IMR-90 (cell line): ENCODE measurements around the gene DYSF. TPM values are rescaled to one million over a fixed set of nuclear protein-coding genes. Genes with fewer than 3 reads are reported as not detected.
A peak's percentile ranks its signal among the peaks of the same experiment; 100 is the strongest.

Experiments used
- ATAC-seq: fragments of 200-7000 bp; cut with Tn5 transposase; 2 replicates; pipeline ENCODE4 v1.9.1; 2020; ENCODE audit warnings: low read depth, mild to moderate bottlenecking, moderate library complexity
- BruUV-seq: library from RNA; stranded (reverse); fragments of 400-500 nt; replicated peaks from 2 replicates; lab custom pipeline; 2021; lab: Mats Ljungman, UMichigan
- CTCF ChIA-PET: fragments of 300-600 bp; formaldehyde crosslinking; extraction: SDS; loops from one replicate; lab custom pipeline; 2021; ENCODE audit warnings: antibody characterized with exemption; lab: Yijun Ruan, JAX
- POLR2A ChIA-PET: fragments of 300-600 bp; sonication (Branson Sonifier 250); formaldehyde crosslinking; loops from one replicate; lab custom pipeline; 2022; ENCODE audit warnings: antibody characterized with exemption; ENCODE audit not compliant: unreplicated experiment; lab: Charles Lee
- DNase-seq: peaks from one replicate; pipeline ENCODE4 v3.0.0; 2013
- H2AFZ ChIP-seq: replicated peaks from 2 replicates; pipeline ENCODE3; 2013; ENCODE audit warnings: low read length, mild to moderate bottlenecking; ENCODE audit not compliant: poor library complexity
- H2AK5ac ChIP-seq: 2 replicates; pipeline ENCODE4 v1.6.1; 2013; ENCODE audit warnings: low read depth, low read length, inconsistent platforms
- H2AK9ac ChIP-seq: replicated peaks from 2 replicates; pipeline ENCODE3; 2013; ENCODE audit warnings: mild to moderate bottlenecking, low read depth, low read length, moderate library complexity; ENCODE audit not compliant: poor library complexity
- H2BK120ac ChIP-seq: 2 replicates; pipeline ENCODE4 v1.6.1; 2013; ENCODE audit warnings: low read depth, low read length, inconsistent platforms
- H2BK15ac ChIP-seq: 3 replicates; pipeline ENCODE4 v1.6.1; 2013; ENCODE audit warnings: low read depth, low read length, inconsistent platforms
- H2BK20ac ChIP-seq: 2 replicates; pipeline ENCODE4 v1.6.1; 2013; ENCODE audit warnings: low read depth, mild to moderate bottlenecking, inconsistent platforms, low read length, moderate library complexity
- H2BK5ac ChIP-seq: 2 replicates; pipeline ENCODE4 v1.6.1; 2013; ENCODE audit warnings: mild to moderate bottlenecking, low read depth, low read length, inconsistent platforms; ENCODE audit not compliant: poor library complexity, severe bottlenecking
- H3K14ac ChIP-seq: replicated peaks from 2 replicates; pipeline ENCODE4 v1.6.1; 2013; ENCODE audit warnings: low read depth, low read length, inconsistent platforms
- H3K18ac ChIP-seq: 2 replicates; pipeline ENCODE4 v1.6.1; 2013; ENCODE audit warnings: low read depth, low read length, control low read depth
- H3K23ac ChIP-seq: 2 replicates; pipeline ENCODE4 v1.6.1; 2013; ENCODE audit warnings: low read depth, low read length, inconsistent platforms
- H3K27ac ChIP-seq: 2 replicates; pipeline ENCODE4 v1.5.1; 2013; ENCODE audit warnings: mild to moderate bottlenecking, control low read depth, low read length; ENCODE audit not compliant: insufficient read depth
- H3K27me3 ChIP-seq: 2 replicates; pipeline ENCODE4 v1.6.1; 2013; ENCODE audit warnings: low read length; ENCODE audit not compliant: control insufficient read depth, insufficient read depth
- H3K36me3 ChIP-seq: 2 replicates; pipeline ENCODE4 v1.6.1; 2013; ENCODE audit warnings: low read length, mixed read lengths; ENCODE audit not compliant: control insufficient read depth, insufficient read depth
- H3K4ac ChIP-seq: 2 replicates; pipeline ENCODE4 v1.6.1; 2013; ENCODE audit warnings: low read depth, low read length, inconsistent platforms
- H3K4me1 ChIP-seq: 2 replicates; pipeline ENCODE4 v1.6.1; 2013; ENCODE audit warnings: low read length, mixed read lengths; ENCODE audit not compliant: control insufficient read depth, insufficient read depth
- H3K4me2 ChIP-seq: 2 replicates; pipeline ENCODE4 v1.6.1; 2013; ENCODE audit warnings: low read depth, mild to moderate bottlenecking, control low read depth, low read length, moderate library complexity
- H3K4me3 ChIP-seq: 2 replicates; pipeline ENCODE4 v1.5.1; 2013; ENCODE audit warnings: low read depth, mild to moderate bottlenecking, control low read depth, low read length, moderate library complexity; ENCODE audit not compliant: insufficient read depth
- H3K56ac ChIP-seq: 2 replicates; pipeline ENCODE4 v1.6.1; 2013; ENCODE audit warnings: low read length, inconsistent platforms; ENCODE audit not compliant: insufficient read depth; ENCODE audit errors: extremely low read depth
- H3K79me1 ChIP-seq, 2 experiments: 2 replicates each; pipeline ENCODE4 v1.6.1; 2013; ENCODE audit warnings: low read length in 2 of 2, inconsistent platforms in 1 of 2, low read depth in 1 of 2
- H3K9ac ChIP-seq: 2 replicates; pipeline ENCODE4 v1.6.1; 2013; ENCODE audit warnings: low read depth, low read length, control low read depth
- H3K9me1 ChIP-seq: 2 replicates; pipeline ENCODE4 v1.6.1; 2013; ENCODE audit warnings: low read length, inconsistent platforms; ENCODE audit not compliant: insufficient read depth
- H3K9me3 ChIP-seq: 2 replicates; pipeline ENCODE4 v1.6.1; 2013; ENCODE audit warnings: low read length; ENCODE audit not compliant: control insufficient read depth, insufficient read depth
- H4K20me1 ChIP-seq: 2 replicates; pipeline ENCODE4 v1.6.1; 2013; ENCODE audit warnings: low read length, inconsistent platforms; ENCODE audit not compliant: insufficient read depth
- H4K5ac ChIP-seq: 2 replicates; pipeline ENCODE4 v1.6.1; 2013; ENCODE audit warnings: mild to moderate bottlenecking, low read depth, low read length, control low read depth
- H4K8ac ChIP-seq, 2 experiments: 2 replicates each; pipeline ENCODE4 v1.6.1; 2013; ENCODE audit warnings: low read depth in 2 of 2, low read length in 2 of 2, control low read depth in 1 of 2, inconsistent platforms in 1 of 2
- H4K91ac ChIP-seq: 2 replicates; pipeline ENCODE4 v1.6.1; 2013; ENCODE audit warnings: low read depth, low read length, inconsistent platforms; ENCODE audit not compliant: insufficient read depth
- BHLHE40 ChIP-seq: fragments of 150-350 bp; IDR thresholded peaks from 2 replicates; pipeline ENCODE4 v1.6.1; 2016; ENCODE audit warnings: mild to moderate bottlenecking, low read depth, low read length
- CEBPB ChIP-seq: IDR thresholded peaks from 2 replicates; pipeline ENCODE4 v1.6.1; 2012; ENCODE audit warnings: low read depth, low read length, improper control_type of control experiment
- CHD1 ChIP-seq: IDR thresholded peaks from 2 replicates; pipeline ENCODE4 v1.6.1; 2012; ENCODE audit warnings: low read depth, low read length, improper control_type of control experiment
- MAFK ChIP-seq: IDR thresholded peaks from 2 replicates; pipeline ENCODE4 v1.6.1; 2012; ENCODE audit warnings: low read depth, low read length, improper control_type of control experiment
- RCOR1 ChIP-seq: IDR thresholded peaks from 2 replicates; pipeline ENCODE4 v1.6.1; 2012; ENCODE audit warnings: mild to moderate bottlenecking, low read length, improper control_type of control experiment; ENCODE audit not compliant: insufficient replicate concordance
- SMC3 ChIP-seq: fragments of 150-350 bp; IDR thresholded peaks from 2 replicates; pipeline ENCODE4 v1.6.1; 2016; ENCODE audit warnings: low read depth, mild to moderate bottlenecking, antibody characterized with exemption, low read length, moderate library complexity
- WGBS, 2 experiments: methylation state at CpG; one replicate each; pipeline versions ENCODE4 v1.1.5 to v1.1.7; 2013; ENCODE audit warnings: missing lambda C conversion rate in 2 of 2; ENCODE audit not compliant: insufficient read length in 1 of 2; ENCODE audit errors: extremely low coverage in 2 of 2; 5-methylcytosine and 5-hydroxymethylcytosine counted together
- dilution Hi-C: fragments of 300-500 bp; cut with HindIII; formaldehyde crosslinking; loops from one replicate; pipeline ENCODE4 v1.14.3; 2018; ENCODE audit warnings: low sequenced_read_pairs; ENCODE audit not compliant: unreplicated experiment
- in situ Hi-C: fragments of 300-500 bp; cut with MboI; formaldehyde crosslinking; loops from 3 replicates; pipeline ENCODE4 v1.14.3; 2019; ENCODE audit warnings: low sequenced_read_pairs, inconsistent platforms, mixed read lengths
- intact Hi-C: fragments of 100-400 bp; cut with micrococcal nuclease; formaldehyde crosslinking; loops from 2 replicates; pipeline ENCODE4 v1.10.0; 2022
- polyA plus RNA-seq, 3 experiments: library from polyadenylated mRNA; depleted of rRNA; stranded (reverse); fragments of >200 nt; gene quantifications; 2 replicates each; pipeline ENCODE4 v1.2.3, GENCODE V29; 2012; ENCODE audit warnings: low replicate concordance in 1 of 3
- total RNA-seq: library from RNA; depleted of rRNA; stranded (reverse); fragments of >200 nt; gene quantifications from 2 replicates; pipeline ENCODE4 v1.2.3, GENCODE V29; 2012

DYSF gene
- total and polyA plus RNA-seq, 2 of the 4 experiments (the other 2 are of a cell fraction), result 0.09 to 0.18 TPM

GRCh38 chr2:71713581-71714580 is 260.5 kb downstream of the DYSF start:
- no peak overlapping the region for H4K91ac ChIP-seq
- no peak overlapping the region for H2BK15ac ChIP-seq
- ChIA-PET CTCF (no interaction called here), POLR2A (no interaction called here)
- H2BK20ac ChIP-seq, result no peak overlapping the region
- dilution Hi-C loops, result no loop called here
- H2AK5ac ChIP-seq, result peak overlapping the region; percentile 4; the same call in 1 of the 2 replicates
- peak; percentile 12; the same call in 1 of the 2 replicates for ATAC-seq
- intact Hi-C loops, result no loop called here
- H3K9me3 ChIP-seq, result no peaks in the 10 kb centered on the region
- no peak for TF ChIP-seq CHD1
- no peak for TF ChIP-seq SMC3
- TF ChIP-seq BHLHE40, result no peak
- no peak for TF ChIP-seq MAFK
- TF ChIP-seq CEBPB, result no peak
- no peak for TF ChIP-seq RCOR1
- peaks cover 13% of the 10 kb centered on the region; the same call in 1 of the 2 replicates for H3K9me1 ChIP-seq
- H3K23ac ChIP-seq, result no peak overlapping the region
- no peak overlapping the region for H4K8ac ChIP-seq
- no peak overlapping the region for H2AFZ ChIP-seq
- in situ Hi-C loops, result no loop called here
- H4K20me1 ChIP-seq, result peaks cover 7% of the 10 kb centered on the region; the same call in 1 of the 2 replicates
- no peaks in the 10 kb centered on the region for H3K79me1 ChIP-seq
- no peak overlapping the region for H3K9ac ChIP-seq
- no peak overlapping the region for H3K27ac ChIP-seq
- peak; percentile 39 for DNase-seq
- no peak overlapping the region for H2AK9ac ChIP-seq
- H3K18ac ChIP-seq, result no peak overlapping the region
- no peak overlapping the region for H2BK5ac ChIP-seq
- peak overlapping the region; percentile 20; the same call in 1 of the 2 replicates for H3K4ac ChIP-seq
- no peak overlapping the region for H2BK120ac ChIP-seq
- H3K4me2 ChIP-seq, result no peak overlapping the region
- H4K5ac ChIP-seq, result no peak overlapping the region
- H3K4me3 ChIP-seq, result no peak overlapping the region
- peaks cover 11% of the 10 kb centered on the region for H3K4me1 ChIP-seq
- H3K36me3 ChIP-seq, result no peaks in the 10 kb centered on the region
- no peak overlapping the region for H3K56ac ChIP-seq
- H3K27me3 ChIP-seq, result peaks cover 19% of the 10 kb centered on the region
- H3K14ac ChIP-seq, result 0 out of 2 replicates have a peak overlapping the region, but pooled peaks have one; percentile 8
- WGBS, 2 experiments, result 60% methylated on average over 2 of the region's 11 CpGs; no CpG with 5 or more reads in 1 of the 2 experiments
- BruUV-seq, result no TSS peak
